OCI-LY3 (cell line): ENCODE data around the gene SEL1L.
"Not testable (repeated sequence)": the region's sequence is repeated elsewhere in the genome, so short reads cannot be mapped to it uniquely, and the experiment has no call there.

Experiments used
- EZH2phosphoT487 ChIP-seq: fragments of 200-600 bp; shearing (Covaris generic); IDR thresholded peaks from 2 replicates; pipeline ENCODE4 v1.6.1; 2018; ENCODE audit warnings: antibody characterized with exemption, mixed run types, low read depth
- TF ChIP-seq, protein P1 (sequence below): fragments of 200-600, 300-600 bp; sonication (generic); IDR thresholded peaks from 2 replicates; pipeline ENCODE4 v1.5.1; 2014; ENCODE audit warnings: antibody characterized with exemption, low read length, low read depth

GRCh38 chr14:81541206-81541605, 7.6 kb upstream of the SEL1L start:
- TF ChIP-seq, protein P1, sequence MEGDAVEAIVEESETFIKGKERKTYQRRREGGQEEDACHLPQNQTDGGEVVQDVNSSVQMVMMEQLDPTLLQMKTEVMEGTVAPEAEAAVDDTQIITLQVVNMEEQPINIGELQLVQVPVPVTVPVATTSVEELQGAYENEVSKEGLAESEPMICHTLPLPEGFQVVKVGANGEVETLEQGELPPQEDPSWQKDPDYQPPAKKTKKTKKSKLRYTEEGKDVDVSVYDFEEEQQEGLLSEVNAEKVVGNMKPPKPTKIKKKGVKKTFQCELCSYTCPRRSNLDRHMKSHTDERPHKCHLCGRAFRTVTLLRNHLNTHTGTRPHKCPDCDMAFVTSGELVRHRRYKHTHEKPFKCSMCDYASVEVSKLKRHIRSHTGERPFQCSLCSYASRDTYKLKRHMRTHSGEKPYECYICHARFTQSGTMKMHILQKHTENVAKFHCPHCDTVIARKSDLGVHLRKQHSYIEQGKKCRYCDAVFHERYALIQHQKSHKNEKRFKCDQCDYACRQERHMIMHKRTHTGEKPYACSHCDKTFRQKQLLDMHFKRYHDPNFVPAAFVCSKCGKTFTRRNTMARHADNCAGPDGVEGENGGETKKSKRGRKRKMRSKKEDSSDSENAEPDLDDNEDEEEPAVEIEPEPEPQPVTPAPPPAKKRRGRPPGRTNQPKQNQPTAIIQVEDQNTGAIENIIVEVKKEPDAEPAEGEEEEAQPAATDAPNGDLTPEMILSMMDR = not testable (repeated sequence)
- TF ChIP-seq EZH2phosphoT487 = not testable (repeated sequence)
